ENCODE measurements around the gene IL17F.
"Not testable (repeated sequence)": the region's sequence is repeated elsewhere in the genome, so short reads cannot be mapped to it uniquely, and the experiment has no call there.

The IL17F gene

DNA sequence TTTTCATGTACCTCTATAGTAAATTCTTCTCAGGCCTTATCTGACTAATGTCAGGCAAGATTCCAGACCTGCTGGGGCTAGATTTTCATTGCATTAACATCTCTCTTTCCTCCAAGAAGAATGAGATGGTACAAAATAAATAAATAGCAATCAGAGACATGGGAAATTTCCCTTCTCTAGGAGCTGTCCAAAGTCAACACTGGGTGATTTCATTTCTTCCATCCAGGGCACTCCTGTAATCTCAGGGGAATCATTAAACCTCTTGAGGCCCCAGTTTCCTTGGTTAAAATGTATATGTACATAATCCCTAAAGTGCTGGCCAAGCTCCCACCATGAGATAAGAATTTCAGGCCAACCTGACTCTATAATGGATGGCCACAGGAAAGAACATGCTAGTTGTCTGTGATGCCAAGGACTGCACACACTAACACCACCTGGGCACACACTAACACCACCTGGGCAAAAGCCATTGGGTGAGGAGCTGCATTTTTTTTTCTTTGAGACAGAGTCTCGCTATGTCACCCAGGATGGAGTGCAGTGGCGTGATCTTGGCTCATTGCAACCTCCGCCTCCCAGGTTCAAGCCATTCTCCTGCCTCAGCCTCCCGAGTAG is 912 bp downstream of the IL17F start:
- DNase-seq = no peak

- no peak for DNase-seq
Measured at GRCh38 chr6:52241819-52242218, 2.5 kb downstream of the IL17F start.

DNA sequence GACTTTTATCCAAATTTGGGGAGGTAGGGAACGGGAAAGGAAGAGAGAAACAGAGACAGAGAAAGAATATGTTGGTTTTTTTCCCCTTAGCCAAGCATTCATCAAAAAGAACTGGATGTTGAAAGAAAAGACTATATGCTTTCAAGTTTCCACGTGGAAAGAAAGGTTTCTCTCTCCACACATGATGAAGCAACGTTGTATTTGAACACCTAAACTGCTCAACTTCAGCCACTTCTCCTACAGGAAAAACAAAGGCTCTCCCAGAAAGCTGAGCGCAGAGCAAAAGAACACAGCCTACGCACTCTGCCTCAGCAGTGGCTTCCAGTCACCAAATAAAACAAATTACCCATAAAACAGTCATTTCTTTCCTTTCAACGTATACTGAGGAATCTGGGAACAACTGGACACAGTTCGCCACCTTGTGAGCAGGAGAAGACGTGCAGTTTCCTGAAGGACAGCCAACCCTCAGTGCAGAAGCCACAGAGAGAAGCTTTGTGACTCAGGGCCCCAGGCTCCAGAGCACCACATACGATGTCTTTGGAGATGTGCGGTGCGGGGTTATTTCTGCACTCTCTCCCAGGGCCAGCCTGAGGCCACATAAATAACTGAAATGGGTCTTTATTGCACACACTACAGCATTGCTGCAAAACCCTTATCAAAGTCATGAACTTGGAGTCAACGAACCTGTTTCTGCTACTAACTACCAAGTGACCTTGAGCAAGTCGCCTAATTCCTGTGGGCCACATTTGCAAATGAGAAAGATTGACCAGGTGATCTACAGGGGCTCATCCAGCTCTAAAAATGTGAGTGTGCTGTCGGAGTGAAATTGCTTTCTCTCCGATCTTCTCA is 10.1 kb downstream of the IL17F start:
- peak; percentile 26 to 31 for DNase-seq

DNA sequence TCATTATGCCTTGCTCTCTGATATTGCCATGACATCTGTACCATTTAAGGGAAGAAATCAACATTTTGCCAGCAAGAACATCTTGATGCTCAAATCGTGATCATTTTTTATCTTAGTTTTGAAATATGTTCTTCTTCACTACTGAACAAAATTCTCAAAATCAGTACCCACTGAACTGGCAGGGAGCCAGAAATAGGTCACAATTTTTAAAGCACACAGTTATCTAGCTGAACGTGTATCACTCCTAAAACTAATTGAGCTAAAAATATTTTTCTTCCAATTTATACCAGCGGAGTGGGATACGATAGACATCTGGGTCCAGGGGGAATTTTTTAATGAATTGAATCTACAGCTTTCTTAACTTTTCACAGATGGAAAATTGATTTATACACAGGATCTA is 11.3 kb downstream of the IL17F start:
- DNase-seq = no peak

- DNase-seq = no peak
Measured at GRCh38 chr6:52231406-52232127, 12.7 kb downstream of the IL17F start.

- DNase-seq = peak; percentile 5 to 17
Measured at GRCh38 chr6:52230685-52231084, 13.6 kb downstream of the IL17F start.

DNA sequence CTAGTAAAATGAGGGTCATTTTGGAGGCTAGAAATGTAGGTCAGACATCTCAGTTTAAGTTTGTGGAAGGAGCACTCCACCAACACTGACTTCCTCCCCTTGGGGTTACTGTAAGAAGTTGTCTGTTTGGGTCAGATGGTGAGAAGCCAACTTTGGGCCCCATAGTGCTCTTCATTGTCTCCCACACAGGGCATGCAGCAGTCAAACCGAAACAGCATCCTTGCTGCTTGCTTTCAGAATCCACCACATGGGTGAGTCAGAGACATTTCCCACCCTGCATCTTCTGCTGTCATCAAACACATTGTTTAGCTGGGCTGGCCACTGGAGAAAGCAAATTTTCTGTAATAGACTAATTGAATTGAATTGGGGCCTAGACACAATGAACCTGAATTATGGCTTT is 16.8 kb downstream of the IL17F start:
- DNase-seq = no peak

DNA sequence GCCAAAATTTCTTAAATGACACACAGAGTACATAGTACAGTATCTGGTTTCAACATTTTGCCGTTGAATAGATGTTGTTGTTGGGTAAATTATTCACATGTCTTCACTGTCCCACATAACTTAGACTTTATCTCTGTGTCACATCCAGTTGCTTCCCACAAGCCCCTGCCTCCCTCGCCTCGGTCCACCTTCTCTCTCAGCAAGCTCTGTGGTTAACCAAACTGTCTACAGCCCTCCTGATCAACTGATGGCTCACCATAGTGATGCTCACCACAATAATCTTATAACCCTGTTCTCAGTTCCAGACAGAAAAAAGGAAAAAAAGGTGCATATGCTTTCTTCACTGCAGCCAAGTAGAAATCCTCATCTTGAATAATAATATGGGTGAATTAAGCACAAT is 23.0 kb downstream of the IL17F start:
- no peak for DNase-seq

DNA sequence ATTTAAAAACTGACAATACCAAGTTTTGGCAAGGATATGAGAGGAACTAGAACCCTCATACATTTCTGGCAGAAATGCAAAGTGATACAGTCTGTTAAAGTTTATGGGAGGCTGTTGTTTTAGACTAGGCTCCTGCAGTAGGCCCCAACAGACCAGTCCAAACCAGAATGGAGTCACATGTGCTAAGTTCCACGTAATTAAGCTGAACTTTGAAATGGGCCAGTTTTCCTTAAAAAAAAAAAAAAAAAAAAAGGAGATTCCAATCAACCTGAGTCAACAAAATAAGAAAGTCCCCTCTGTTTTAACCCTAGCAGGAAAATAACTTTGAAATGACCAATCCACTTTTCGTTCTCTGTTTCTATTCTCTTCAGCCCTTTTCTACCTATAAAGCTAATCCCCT is 26.5 kb downstream of the IL17F start:
- no peak for DNase-seq

- no peak for DNase-seq
Measured at GRCh38 chr6:52216932-52217575, 27.2 kb downstream of the IL17F start.

GRCh38 chr6:52215787-52216186 is 28.5 kb downstream of the IL17F start:
- no peak for DNase-seq

- no peak for DNase-seq
Measured at GRCh38 chr6:52213127-52213526, 31.2 kb downstream of the IL17F start.

GRCh38 chr6:52210227-52210626 is 34.1 kb downstream of the IL17F start:
- DNase-seq = no peak

DNA sequence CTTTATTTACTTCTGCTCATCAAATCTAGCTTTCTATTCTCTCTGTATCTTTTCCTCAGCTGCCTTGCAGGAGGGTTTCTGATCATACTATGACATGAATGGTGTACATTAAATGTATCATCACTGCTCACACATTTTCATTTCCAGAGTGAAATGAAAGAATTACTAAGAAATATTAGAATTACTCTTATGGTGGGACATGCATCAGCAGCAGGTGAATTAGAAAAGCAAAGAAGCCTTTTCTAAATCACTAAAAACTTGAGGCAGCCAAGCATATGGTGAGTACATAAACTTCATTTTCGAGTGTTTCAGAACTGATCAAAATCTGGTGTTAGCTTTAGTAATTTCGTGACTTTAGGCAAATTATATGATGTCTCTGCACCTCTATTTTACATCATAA is 34.5 kb downstream of the IL17F start:
- DNase-seq = no peak

GRCh38 chr6:52208612-52209011 is 35.7 kb downstream of the IL17F start:
- DNase-seq = no peak

GRCh38 chr6:52207066-52207465 is 37.2 kb downstream of the IL17F start:
- DNase-seq = no peak

DNA sequence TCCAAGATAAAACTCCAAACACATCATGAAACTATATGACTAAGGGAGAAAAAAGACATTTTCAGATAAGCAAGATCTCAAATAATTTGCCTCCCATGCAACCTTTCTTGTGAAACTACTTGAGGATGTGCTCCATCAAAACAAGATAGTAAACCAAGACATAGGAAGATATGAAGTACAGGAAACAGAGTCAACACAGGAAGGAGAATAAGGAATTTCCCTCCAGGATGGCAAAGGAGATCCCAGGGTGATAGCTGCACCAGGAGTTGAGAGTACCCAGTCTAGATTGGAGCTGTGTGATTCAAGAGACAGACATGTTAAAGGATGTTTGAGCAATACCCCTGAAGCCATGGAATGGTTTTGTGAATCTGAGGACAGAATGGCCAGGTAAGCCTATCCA is 42.8 kb downstream of the IL17F start:
- DNase-seq = no peak

- no peak for DNase-seq
Measured at GRCh38 chr6:52201046-52201445, 43.3 kb downstream of the IL17F start.

- DNase-seq = not testable (repeated sequence)
Measured at GRCh38 chr6:52200088-52200487, 44.2 kb downstream of the IL17F start.

DNA sequence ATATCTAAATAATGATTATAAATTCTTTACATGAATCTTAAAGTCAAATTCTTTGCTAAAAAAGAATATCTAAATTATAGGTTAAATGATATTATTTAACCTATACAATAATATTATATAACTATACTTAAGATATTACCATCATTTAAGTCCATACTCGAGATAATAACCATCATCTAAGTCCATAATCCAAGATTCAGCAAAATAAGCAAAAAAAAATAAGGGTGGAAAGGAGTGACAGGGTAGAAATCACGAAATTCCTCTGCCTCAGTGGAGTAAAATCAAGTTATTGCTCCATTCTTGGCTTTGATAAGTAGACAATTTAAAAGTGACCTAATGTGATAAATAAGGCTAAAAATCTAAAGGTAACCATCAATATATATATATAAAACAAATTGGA is 48.4 kb downstream of the IL17F start:
- DNase-seq = no peak

- DNase-seq = no peak
Measured at GRCh38 chr6:52191824-52192223, 52.5 kb downstream of the IL17F start.

- DNase-seq = no peak
Measured at GRCh38 chr6:52190409-52190808, 53.9 kb downstream of the IL17F start.

- DNase-seq = no peak
Measured at GRCh38 chr6:52189974-52190373, 54.3 kb downstream of the IL17F start.

Data from AML-193 (cell line).